Suprapubic skin (tissue), 4 donors: ENCODE results near the gene LPP.

ENCODE experiments used
- EP300 ChIP-seq: sonication (generic); formaldehyde crosslinking; IDR thresholded peaks from one replicate; pipeline ENCODE4 v1.6.1; 2017; ENCODE audit warnings: antibody characterized with exemption
- POLR2A ChIP-seq, 2 donors: fragments of 450-650 bp; IDR thresholded peaks; one replicate each; pipeline ENCODE4 v1.6.1; 2017; ENCODE audit warnings: antibody characterized with exemption in 2 of 2, mild to moderate bottlenecking in 2 of 2, moderate library complexity in 2 of 2
- POLR2AphosphoS5 ChIP-seq, 3 donors: sonication (generic); formaldehyde crosslinking; IDR thresholded peaks; one replicate each; pipeline ENCODE4 v1.6.1; 2017; ENCODE audit warnings: antibody characterized with exemption in 3 of 3
- TF ChIP-seq, protein P1 (sequence below), 2 donors: fragments of 200-600 bp in 1 of 2; fragments of 450-650 bp in 1 of 2; sonication (generic) in 1 of 2; IDR thresholded peaks; one replicate each; pipeline ENCODE4 v1.5.1; 2016 to 2019; ENCODE audit warnings: antibody characterized with exemption in 2 of 2, mild to moderate bottlenecking in 1 of 2, moderate library complexity in 1 of 2

- TF ChIP-seq, protein P1, sequence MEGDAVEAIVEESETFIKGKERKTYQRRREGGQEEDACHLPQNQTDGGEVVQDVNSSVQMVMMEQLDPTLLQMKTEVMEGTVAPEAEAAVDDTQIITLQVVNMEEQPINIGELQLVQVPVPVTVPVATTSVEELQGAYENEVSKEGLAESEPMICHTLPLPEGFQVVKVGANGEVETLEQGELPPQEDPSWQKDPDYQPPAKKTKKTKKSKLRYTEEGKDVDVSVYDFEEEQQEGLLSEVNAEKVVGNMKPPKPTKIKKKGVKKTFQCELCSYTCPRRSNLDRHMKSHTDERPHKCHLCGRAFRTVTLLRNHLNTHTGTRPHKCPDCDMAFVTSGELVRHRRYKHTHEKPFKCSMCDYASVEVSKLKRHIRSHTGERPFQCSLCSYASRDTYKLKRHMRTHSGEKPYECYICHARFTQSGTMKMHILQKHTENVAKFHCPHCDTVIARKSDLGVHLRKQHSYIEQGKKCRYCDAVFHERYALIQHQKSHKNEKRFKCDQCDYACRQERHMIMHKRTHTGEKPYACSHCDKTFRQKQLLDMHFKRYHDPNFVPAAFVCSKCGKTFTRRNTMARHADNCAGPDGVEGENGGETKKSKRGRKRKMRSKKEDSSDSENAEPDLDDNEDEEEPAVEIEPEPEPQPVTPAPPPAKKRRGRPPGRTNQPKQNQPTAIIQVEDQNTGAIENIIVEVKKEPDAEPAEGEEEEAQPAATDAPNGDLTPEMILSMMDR (IDR thresholded peaks at IDR 0.05), result no peak
- TF ChIP-seq POLR2A (IDR thresholded peaks at IDR 0.05), result no peak
- no peak for TF ChIP-seq POLR2AphosphoS5 (IDR thresholded peaks at IDR 0.05)
- TF ChIP-seq EP300, result no peak
Observed at GRCh38 chr3:188544012-188544411, 390.1 kb downstream of the LPP start.
